ENCODE results near the gene SPOP. TPM values are rescaled to one million over a fixed set of nuclear protein-coding genes. Genes with fewer than 3 reads are reported as not detected.

SPOP gene
- total and polyA plus RNA-seq, 2 experiments from 2014 or later = 51.2 to 65.7 TPM

DNA sequence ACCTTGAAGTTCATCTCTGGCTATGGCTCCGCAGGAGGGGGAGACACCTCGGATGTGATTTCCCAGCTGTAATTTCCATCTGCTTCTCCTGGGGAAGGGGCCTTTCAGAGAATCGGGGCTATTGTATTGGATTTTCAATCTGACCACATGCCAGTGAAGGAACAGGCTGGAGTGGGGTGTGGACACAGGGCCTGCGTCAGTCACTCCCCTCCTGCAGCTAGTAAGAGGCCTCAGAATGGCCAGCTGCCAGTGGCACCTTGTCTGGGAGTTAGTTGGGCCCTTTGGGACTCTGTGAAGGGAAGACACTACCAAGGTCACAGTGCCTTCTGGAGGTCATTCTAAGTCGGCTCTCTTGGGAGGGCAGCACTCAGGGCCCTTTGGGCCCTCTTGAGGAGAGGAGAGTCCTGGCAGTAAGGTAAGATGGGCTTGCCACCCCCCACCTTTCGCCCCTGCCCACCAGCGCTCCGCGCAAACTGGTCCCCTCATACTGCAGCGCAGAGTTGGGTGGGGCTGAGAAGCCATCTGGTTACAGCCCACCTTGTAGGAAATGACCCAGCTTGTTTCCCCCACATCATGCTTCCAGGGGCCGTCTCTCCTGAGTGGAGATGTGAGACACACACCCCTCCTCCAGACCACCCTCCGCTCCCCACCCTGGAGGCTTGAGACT is 96.8 kb downstream of the SPOP start:
- no peak for DNase-seq (ENCODE audit: low spot score)
- peaks cover 16% of the 10 kb centered on the region for H3K27me3 ChIP-seq
- H3K9me2 ChIP-seq (replicated peaks; ENCODE audit: insufficient read depth) = no peaks in the 10 kb centered on the region
- no peak overlapping the region for H3K4me3 ChIP-seq
- no peaks in the 10 kb centered on the region for H3K36me3 ChIP-seq (replicated peaks; ENCODE audit: insufficient read depth, low read depth)
- no peak overlapping the region for H2AFZ ChIP-seq
- H4K20me1 ChIP-seq (ENCODE audit: insufficient read depth, poor library complexity, severe bottlenecking) = no peaks in the 10 kb centered on the region
- H3K4me2 ChIP-seq = no peak overlapping the region
- 89% methylated on average over 12 of the region's 12 CpGs for WGBS (ENCODE audit: low lambda C conversion rate, missing lambda C conversion rate)
- H3K4me1 ChIP-seq (ENCODE audit: insufficient read depth) = peaks cover 7% of the 10 kb centered on the region
- H3K79me2 ChIP-seq = no peaks in the 10 kb centered on the region
- H3K27ac ChIP-seq = no peak overlapping the region
- no peaks in the 10 kb centered on the region for H3K9me3 ChIP-seq (ENCODE audit: low read depth)
- TF ChIP-seq EZH2phosphoT487 (IDR thresholded peaks at IDR 0.05; ENCODE audit: low read depth, severe bottlenecking, unreplicated experiment) (no peak), EZH2 (IDR thresholded peaks at IDR 0.05; ENCODE audit: borderline replicate concordance) (no peak), CTCF (IDR thresholded peaks at IDR 0.05; ENCODE audit: poor library complexity) (no peak)

- Histone ChIP-seq H3K9me3 (ENCODE audit: low read depth) (no peaks in the 10 kb centered on the region), H3K27me3 (peaks cover 22% of the 10 kb centered on the region), H3K4me2 (no peak overlapping the region), H3K27ac (no peak overlapping the region), H2AFZ (no peak overlapping the region), H3K79me2 (no peaks in the 10 kb centered on the region), H3K4me3 (no peak overlapping the region), H3K4me1 (ENCODE audit: insufficient read depth) (peaks cover 10% of the 10 kb centered on the region), H3K36me3 (replicated peaks; ENCODE audit: insufficient read depth, low read depth) (no peaks in the 10 kb centered on the region), H4K20me1 (ENCODE audit: insufficient read depth, poor library complexity, severe bottlenecking) (no peaks in the 10 kb centered on the region), H3K9me2 (replicated peaks; ENCODE audit: insufficient read depth) (no peaks in the 10 kb centered on the region)
- DNase-seq (ENCODE audit: low spot score) = no peak
- 83% methylated on average over 17 of the region's 21 CpGs for WGBS (ENCODE audit: low lambda C conversion rate, missing lambda C conversion rate)
- TF ChIP-seq EZH2phosphoT487 (IDR thresholded peaks at IDR 0.05; ENCODE audit: low read depth, severe bottlenecking, unreplicated experiment) = no peak
- TF ChIP-seq CTCF (IDR thresholded peaks at IDR 0.05; ENCODE audit: poor library complexity) = no peak
- no peak for TF ChIP-seq EZH2 (IDR thresholded peaks at IDR 0.05; ENCODE audit: borderline replicate concordance)
Measured at GRCh38 chr17:49580055-49580721, 97.7 kb downstream of the SPOP start.

DNA sequence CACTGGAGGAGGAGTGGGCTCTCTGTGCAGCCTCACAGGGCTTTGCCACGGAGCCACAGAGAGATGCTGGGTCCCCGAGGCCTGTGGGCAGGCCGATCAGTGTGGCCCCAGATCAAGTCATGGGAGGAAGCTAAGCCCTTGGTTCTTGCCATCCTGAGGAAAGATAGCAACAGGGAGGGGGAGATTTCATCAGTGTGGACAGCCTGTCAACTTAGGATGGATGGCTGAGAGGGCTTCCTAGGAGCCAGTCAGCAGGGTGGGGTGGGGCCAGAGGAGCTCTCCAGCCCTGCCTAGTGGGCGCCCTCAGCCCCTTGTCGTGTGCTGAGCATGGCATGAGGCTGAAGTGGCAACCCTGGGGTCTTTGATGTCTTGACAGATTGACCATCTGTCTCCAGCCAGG is 98.4 kb downstream of the SPOP start:
- Histone ChIP-seq H3K4me2 (no peak overlapping the region), H4K20me1 (ENCODE audit: insufficient read depth, poor library complexity, severe bottlenecking) (no peaks in the 10 kb centered on the region), H3K27me3 (peaks cover 25% of the 10 kb centered on the region), H2AFZ (no peak overlapping the region), H3K9me3 (ENCODE audit: low read depth) (no peaks in the 10 kb centered on the region), H3K79me2 (no peaks in the 10 kb centered on the region), H3K36me3 (replicated peaks; ENCODE audit: insufficient read depth, low read depth) (no peaks in the 10 kb centered on the region), H3K4me1 (ENCODE audit: insufficient read depth) (peaks cover 10% of the 10 kb centered on the region), H3K4me3 (no peak overlapping the region), H3K9me2 (replicated peaks; ENCODE audit: insufficient read depth) (no peaks in the 10 kb centered on the region), H3K27ac (no peak overlapping the region)
- WGBS (ENCODE audit: low lambda C conversion rate, missing lambda C conversion rate) = 82% methylated on average over 5 of the region's 5 CpGs
- TF ChIP-seq EZH2phosphoT487 (IDR thresholded peaks at IDR 0.05; ENCODE audit: low read depth, severe bottlenecking, unreplicated experiment) (no peak), EZH2 (IDR thresholded peaks at IDR 0.05; ENCODE audit: borderline replicate concordance) (no peak), CTCF (IDR thresholded peaks at IDR 0.05; ENCODE audit: poor library complexity) (no peak)
- DNase-seq (ENCODE audit: low spot score) = no peak
